HG03175 (cell line): ENCODE data around the gene CWC27.

Experiments
- ATAC-seq: cut with Tn5 transposase; IDR thresholded peaks from one replicate; pipeline ENCODE4 v1.9.1; 2021; ENCODE audit warnings: mild to moderate bottlenecking, moderate library complexity; ENCODE audit not compliant: unreplicated experiment

CWC27 gene

GRCh38 chr5:65030056-65030455 lies 261.3 kb downstream of the CWC27 start:
- ATAC-seq = no peak

- no peak for ATAC-seq
Observed at GRCh38 chr5:65032250-65032649, 263.5 kb downstream of the CWC27 start.

GRCh38 chr5:65034029-65034812 lies 265.5 kb downstream of the CWC27 start:
- ATAC-seq = no peak

GRCh38 chr5:65034813-65035209 lies 266.1 kb downstream of the CWC27 start:
- ATAC-seq = no peak

- peak; percentile 92 for ATAC-seq
Observed at GRCh38 chr5:65035211-65036206, 266.8 kb downstream of the CWC27 start.

GRCh38 chr5:65037831-65038815 lies 269.4 kb downstream of the CWC27 start:
- ATAC-seq = no peak

- no peak for ATAC-seq
Observed at GRCh38 chr5:65041296-65042158, 272.8 kb downstream of the CWC27 start.

- ATAC-seq = peak; percentile 44
Observed at GRCh38 chr5:65043843-65044359, 275.2 kb downstream of the CWC27 start.

- ATAC-seq = no peak
Observed at GRCh38 chr5:65047225-65047624, 278.5 kb downstream of the CWC27 start.

- peak; percentile 29 for ATAC-seq
Observed at GRCh38 chr5:65047948-65048690, 279.4 kb downstream of the CWC27 start.

GRCh38 chr5:65050140-65050539 lies 281.4 kb downstream of the CWC27 start:
- ATAC-seq = peak; percentile 45

- ATAC-seq = no peak
Observed at GRCh38 chr5:65050826-65051498, 282.2 kb downstream of the CWC27 start.

GRCh38 chr5:65055938-65056337 lies 287.2 kb downstream of the CWC27 start:
- ATAC-seq = no peak

GRCh38 chr5:65059681-65060598 lies 291.2 kb downstream of the CWC27 start:
- peak; percentile 25 for ATAC-seq

- ATAC-seq = peak; percentile 67
Observed at GRCh38 chr5:65061250-65061973, 292.7 kb downstream of the CWC27 start.

- peak; percentile 27 for ATAC-seq
Observed at GRCh38 chr5:65061974-65062353, 293.2 kb downstream of the CWC27 start.
